GM18907 (cell line): ENCODE results near the gene ATG13.
"Not testable (repeated sequence)": the region's sequence is repeated elsewhere in the genome, so short reads cannot be mapped to it uniquely, and the experiment has no call there.

ENCODE experiments used
- ATAC-seq: cut with Tn5 transposase; IDR thresholded peaks from one replicate; pipeline ENCODE4 v1.9.1; 2021; ENCODE audit warnings: mild to moderate bottlenecking, moderate library complexity; ENCODE audit not compliant: unreplicated experiment

Gene ATG13

GRCh38 chr11:46617134-46617971, at the start of gene ATG13, which contains the start of gene HARBI1:
TSS of gene ATG13 (plus strand) at chr11:46617553. CDS start at chr11:46644292, 26,739 bp downstream.
TSS of gene HARBI1 (minus strand) at chr11:46617227. CDS start at chr11:46616237, 990 bp downstream.
- ATAC-seq: peak; percentile 92

GRCh38 chr11:46570790-46571398, 46.5 kb upstream of the ATG13 start:
- ATAC-seq: no peak

- ATAC-seq: no peak
Measured at GRCh38 chr11:46574656-46575055, 42.7 kb upstream of the ATG13 start.

GRCh38 chr11:46577058-46577457, 40.3 kb upstream of the ATG13 start:
- ATAC-seq: no peak

- ATAC-seq: no peak
Measured at GRCh38 chr11:46582588-46582987, 34.8 kb upstream of the ATG13 start.

GRCh38 chr11:46583513-46583912, 33.8 kb upstream of the ATG13 start:
- not testable (repeated sequence) for ATAC-seq

- no peak for ATAC-seq
Measured at GRCh38 chr11:46588131-46588530, 29.2 kb upstream of the ATG13 start.

- ATAC-seq: no peak
Measured at GRCh38 chr11:46588915-46589314, 28.4 kb upstream of the ATG13 start.

- no peak for ATAC-seq
Measured at GRCh38 chr11:46590740-46591605, 26.4 kb upstream of the ATG13 start.

GRCh38 chr11:46593550-46594373, 23.6 kb upstream of the ATG13 start, which contains the start of gene AMBRA1:
TSS of gene AMBRA1 (minus strand) at chr11:46594023. CDS start at chr11:46548380, 45,643 bp downstream.
- peak; percentile 78 for ATAC-seq

GRCh38 chr11:46594374-46594700, 23.0 kb upstream of the ATG13 start:
- ATAC-seq: no peak

GRCh38 chr11:46594785-46595184, 22.6 kb upstream of the ATG13 start:
- ATAC-seq: no peak

- ATAC-seq: no peak
Measured at GRCh38 chr11:46597155-46597554, 20.2 kb upstream of the ATG13 start.

GRCh38 chr11:46597609-46598219, 19.6 kb upstream of the ATG13 start:
- no peak for ATAC-seq

GRCh38 chr11:46599340-46600193, 17.8 kb upstream of the ATG13 start:
- no peak for ATAC-seq

- no peak for ATAC-seq
Measured at GRCh38 chr11:46600194-46600960, 17.0 kb upstream of the ATG13 start.

- ATAC-seq: no peak
Measured at GRCh38 chr11:46601129-46601528, 16.2 kb upstream of the ATG13 start.

- ATAC-seq: peak; percentile 54
Measured at GRCh38 chr11:46603704-46604308, 13.5 kb upstream of the ATG13 start.
